ENCODE data around the gene FBXO15.

The FBXO15 gene

DNA sequence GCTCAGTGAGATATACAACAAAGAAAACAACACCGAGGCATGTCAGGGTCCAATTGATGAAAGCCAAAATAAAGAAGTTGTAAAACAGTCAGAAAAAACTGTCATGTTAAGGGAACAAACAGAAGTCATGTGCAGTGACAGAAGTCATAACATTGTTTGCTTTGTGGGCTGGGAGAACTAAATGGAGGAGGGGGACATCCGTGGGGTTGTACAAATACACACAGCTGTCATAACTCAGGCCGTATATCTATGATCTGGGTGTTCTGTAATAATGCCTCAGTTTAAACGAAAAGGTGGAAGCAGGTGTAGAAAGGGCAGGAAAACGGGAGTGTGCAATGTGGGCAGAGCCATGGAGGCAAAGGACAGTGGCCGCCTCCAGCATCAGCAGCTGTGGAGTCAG, 28.0 kb upstream of the FBXO15 start:
- no peak for TF ChIP-seq JUND (IDR thresholded peaks at IDR 0.05; ENCODE audit: low read depth)
- in situ Hi-C loops (cut with HindIII; ENCODE audit: low pct_unique_long_range_greater_than_20kb, low sequenced_read_pairs) = no loop called here
- no peak for DNase-seq (ENCODE audit: low read depth in 1 of 2, low spot score in 1 of 2)

DNA sequence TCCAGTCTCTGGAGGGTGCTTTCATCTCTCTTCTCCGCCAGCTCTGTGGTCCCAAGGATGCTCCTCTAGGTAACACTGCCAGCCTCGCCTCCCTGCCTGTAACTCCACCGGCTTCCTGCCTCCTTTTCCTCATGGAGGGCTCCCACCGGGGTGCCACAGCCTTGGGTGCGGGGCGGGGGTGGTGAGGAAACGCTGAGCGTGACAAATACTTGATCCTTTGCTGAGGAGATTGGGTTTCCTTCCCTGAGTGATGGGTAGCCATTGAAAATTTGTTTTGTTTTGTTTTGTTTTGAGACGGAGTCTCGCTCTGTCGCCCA, 25.8 kb upstream of the FBXO15 start:
- in situ Hi-C loops (cut with HindIII; ENCODE audit: low pct_unique_long_range_greater_than_20kb, low sequenced_read_pairs) = no loop called here
- no peak for DNase-seq (ENCODE audit: low read depth in 1 of 2, low spot score in 1 of 2)
- TF ChIP-seq JUND (IDR thresholded peaks at IDR 0.05; ENCODE audit: low read depth) = no peak

DNA sequence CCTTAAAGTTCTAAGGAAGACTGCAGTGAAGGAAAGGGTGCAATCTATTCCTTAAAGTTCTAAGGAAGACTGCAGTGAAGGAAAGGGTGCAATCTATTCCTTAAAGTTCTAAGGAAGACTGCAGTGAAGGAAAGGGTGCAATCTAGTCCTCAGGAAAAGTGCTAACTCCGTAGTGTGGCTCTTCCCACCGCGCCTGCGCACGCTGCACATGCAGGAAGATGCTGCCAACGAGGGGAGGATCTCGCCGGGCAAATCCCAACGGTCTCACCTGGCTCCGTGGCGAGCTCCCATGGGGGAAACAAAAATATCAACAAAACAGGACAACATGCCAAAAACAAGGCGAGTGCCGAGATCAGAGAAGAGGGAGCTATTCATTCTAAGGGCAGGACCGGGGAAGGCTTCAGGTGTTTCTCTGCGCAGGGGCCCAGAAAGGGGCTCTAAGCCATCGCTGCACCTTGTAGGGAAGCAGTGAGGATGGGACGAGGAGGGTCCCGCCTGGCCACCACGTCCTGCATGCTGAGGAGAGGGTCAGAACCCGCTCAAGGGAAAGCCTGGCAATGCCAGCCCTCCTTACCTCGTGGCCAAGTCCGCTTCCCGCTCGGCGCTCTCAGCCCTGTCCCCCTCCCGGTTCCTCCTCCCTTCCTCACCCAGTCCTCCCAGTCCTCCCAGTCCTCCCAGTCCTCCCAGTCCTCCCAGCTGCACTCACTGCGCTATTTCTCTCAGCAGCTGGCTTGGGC, 25.2 kb upstream of the FBXO15 start:
- in situ Hi-C loops (cut with HindIII; ENCODE audit: low pct_unique_long_range_greater_than_20kb, low sequenced_read_pairs) = no loop called here
- peak in 1 of 2 experiments; percentile 30 for DNase-seq (ENCODE audit: low read depth in 1 of 2, low spot score in 1 of 2)
- TF ChIP-seq JUND (IDR thresholded peaks at IDR 0.05; ENCODE audit: low read depth) = no peak

DNA sequence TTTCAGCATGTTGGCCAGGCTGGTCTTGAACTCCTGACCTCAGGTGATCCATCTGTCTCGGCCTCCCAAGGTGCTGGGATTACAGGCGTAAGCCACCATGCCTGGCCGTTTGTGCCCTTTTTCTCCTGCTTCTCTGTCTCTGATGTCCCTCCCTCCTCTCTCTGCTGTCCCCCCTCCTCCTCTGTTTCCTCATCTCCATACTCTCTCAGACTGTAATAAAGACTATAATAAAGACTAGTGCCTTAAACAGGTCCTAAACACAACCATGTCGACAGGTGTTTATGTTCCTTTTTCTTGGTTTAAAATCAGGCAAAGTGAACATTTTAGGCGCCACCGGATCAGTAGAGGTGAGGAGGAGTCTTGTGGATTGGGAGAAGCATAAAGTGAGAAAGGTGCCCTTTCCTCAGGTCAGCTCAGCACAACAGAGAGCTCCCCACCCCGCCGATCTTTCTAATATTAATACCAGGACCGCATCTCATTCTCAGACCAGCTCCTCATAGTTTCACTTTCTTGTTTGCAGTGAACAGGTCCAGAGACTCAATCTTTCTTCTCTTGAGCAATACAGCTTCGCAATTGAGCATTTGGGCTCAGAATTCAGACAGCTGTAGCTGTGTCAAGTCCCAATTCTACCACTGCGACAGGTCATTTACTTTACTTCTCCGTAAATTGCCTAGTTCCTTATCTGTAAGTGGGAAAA, 24.4 kb upstream of the FBXO15 start:
- no peak for DNase-seq (ENCODE audit: low read depth in 1 of 2, low spot score in 1 of 2)
- no peak for TF ChIP-seq JUND (IDR thresholded peaks at IDR 0.05; ENCODE audit: low read depth)
- in situ Hi-C loops (cut with HindIII; ENCODE audit: low pct_unique_long_range_greater_than_20kb, low sequenced_read_pairs) = no loop called here

DNA sequence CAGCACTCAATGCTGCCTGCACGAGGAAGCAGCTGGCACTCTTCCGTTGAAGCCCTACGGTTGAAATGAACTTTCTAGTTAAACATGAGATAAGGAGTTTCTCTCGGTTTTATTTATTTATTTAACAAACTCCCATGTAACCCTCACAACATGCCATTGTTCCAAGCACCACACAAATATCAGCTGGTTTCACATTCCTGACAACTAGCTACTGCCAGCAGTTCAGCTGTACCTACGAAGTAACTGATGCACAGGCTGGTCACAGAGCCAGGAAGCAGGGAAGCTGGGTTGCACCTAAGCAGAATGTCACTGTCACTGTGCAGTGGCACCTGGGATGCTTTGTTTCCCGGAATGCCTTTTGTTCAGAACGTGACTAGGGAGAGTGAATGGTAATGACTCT, 18.8 kb upstream of the FBXO15 start:
- in situ Hi-C loops (cut with HindIII; ENCODE audit: low pct_unique_long_range_greater_than_20kb, low sequenced_read_pairs) = no loop called here

DNA sequence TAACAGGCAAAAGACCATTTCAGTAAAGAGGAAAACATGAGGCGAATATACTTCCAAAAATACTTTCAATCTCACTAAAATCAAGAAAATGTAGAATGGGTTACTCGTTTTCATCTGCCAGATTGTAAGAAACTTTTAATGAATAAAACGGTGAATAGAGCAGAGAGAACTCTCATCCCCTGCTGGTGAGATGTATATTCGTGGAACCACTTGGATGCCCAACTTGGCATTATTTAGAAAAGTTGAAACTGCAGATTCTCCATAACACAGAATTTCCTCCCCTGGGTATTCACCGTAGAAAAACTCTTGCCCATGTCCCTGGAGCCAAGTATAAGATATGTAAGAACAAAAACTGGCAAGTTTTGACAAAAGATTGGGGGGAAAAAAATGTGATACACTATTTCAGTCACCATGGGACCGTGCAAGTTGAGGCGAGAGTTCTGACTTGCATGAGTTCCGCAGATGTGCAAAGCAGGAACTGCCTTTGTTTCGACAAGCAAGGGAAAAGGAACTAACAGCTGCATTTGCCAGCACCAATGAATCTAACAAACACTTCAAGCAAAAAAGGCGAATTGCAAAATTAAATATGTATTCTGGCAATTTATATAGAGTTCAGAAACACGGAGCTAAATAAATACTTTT, 15.5 kb upstream of the FBXO15 start:
- in situ Hi-C loops (cut with HindIII; ENCODE audit: low pct_unique_long_range_greater_than_20kb, low sequenced_read_pairs) = no loop called here
- TF ChIP-seq JUND (IDR thresholded peaks at IDR 0.05; ENCODE audit: low read depth) = no peak
- no peak for DNase-seq (ENCODE audit: low read depth in 1 of 2, low spot score in 1 of 2)

More for the DNA sequence above, 18.8 kb upstream of the FBXO15 start:
- no peak for TF ChIP-seq JUND (IDR thresholded peaks at IDR 0.05; ENCODE audit: low read depth)
- no peak for DNase-seq (ENCODE audit: low read depth in 1 of 2, low spot score in 1 of 2)

DNA sequence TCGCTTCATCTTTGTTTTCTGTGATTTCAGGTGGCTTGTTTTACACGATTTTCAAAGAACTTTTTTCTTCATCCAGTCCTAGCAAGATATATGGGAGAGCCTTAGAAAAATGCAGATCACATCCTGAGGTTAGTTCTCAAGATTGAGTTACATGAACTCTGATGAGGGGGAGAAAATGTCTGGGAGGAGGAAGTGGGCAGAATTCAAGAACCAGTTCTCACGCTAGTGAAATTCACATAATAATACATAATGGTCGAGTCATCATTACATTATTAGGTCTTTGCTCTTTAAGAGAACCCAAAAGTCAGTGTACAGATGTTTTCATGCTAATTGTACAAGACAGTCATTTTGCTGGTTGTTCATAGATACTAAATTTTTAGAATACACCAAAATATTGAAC, 7.6 kb upstream of the FBXO15 start:
- TF ChIP-seq JUND (IDR thresholded peaks at IDR 0.05; ENCODE audit: low read depth) = no peak
- in situ Hi-C loops (cut with HindIII; ENCODE audit: low pct_unique_long_range_greater_than_20kb, low sequenced_read_pairs) = no loop called here

DNA sequence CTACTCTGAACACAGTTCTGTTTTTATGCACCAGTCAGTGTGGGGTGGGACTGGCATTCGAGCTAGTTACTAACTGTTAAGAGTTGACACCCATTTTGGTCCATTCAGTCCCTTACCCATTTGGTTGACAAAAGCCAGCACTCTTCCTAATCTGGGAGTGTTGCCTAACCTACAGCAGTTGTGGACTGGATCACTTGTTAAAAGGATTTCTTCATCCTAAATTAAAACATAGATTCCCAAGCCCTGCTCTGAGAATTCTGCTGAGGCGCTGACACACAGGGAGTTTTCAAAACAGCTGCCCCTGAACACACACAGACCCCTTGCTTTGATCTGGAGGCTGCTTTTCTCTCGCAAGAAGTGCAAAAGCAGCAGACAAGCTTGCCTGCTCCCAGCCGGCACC, 7.1 kb upstream of the FBXO15 start:
- no peak for TF ChIP-seq JUND (IDR thresholded peaks at IDR 0.05; ENCODE audit: low read depth)
- in situ Hi-C loops (cut with HindIII; ENCODE audit: low pct_unique_long_range_greater_than_20kb, low sequenced_read_pairs) = no loop called here
- DNase-seq (ENCODE audit: low read depth in 1 of 2, low spot score in 1 of 2) = no peak

More for the DNA sequence above, 7.6 kb upstream of the FBXO15 start:
- no peak for DNase-seq (ENCODE audit: low read depth in 1 of 2, low spot score in 1 of 2)

DNA sequence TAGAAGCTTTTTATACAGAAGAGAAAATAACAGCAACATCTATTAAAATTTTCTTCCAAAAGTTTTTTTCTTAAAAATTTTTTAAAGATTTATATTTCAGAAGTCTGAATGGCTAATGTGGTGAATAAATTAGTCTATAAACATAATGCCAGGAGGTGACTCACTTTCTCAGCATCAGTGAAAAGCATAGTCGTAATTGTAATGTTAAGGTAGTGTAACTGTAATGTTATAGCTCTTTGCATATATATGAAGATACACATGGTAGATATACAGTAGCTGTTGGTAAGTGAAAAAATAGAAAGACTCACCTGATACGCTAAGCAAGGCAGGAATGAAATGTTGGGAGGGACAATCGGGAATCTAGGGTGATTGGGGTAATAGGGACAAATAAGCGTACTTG, 6.2 kb upstream of the FBXO15 start:
- no peak for DNase-seq (ENCODE audit: low read depth in 1 of 2, low spot score in 1 of 2)
- no peak for TF ChIP-seq JUND (IDR thresholded peaks at IDR 0.05; ENCODE audit: low read depth)
- in situ Hi-C loops (cut with HindIII; ENCODE audit: low pct_unique_long_range_greater_than_20kb, low sequenced_read_pairs) = no loop called here

DNA sequence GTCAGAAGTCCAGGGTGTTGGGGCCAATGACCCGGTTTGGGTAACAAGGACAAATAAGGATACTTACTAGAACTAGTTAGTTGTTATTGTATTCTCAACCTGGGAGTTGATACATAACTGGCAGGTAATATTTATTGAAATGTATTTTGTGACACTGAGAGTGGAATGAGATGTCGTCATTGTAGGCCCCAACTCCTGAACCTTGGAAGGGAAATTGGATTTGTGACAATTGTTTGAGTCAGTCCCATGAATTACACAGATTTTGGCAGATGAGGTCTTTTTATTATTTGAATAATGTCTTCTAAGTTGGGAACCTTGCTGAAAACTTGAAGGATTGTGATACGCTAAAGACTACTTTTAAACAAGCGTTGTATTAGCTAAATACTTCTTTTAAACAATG, 5.7 kb upstream of the FBXO15 start:
- in situ Hi-C loops (cut with HindIII; ENCODE audit: low pct_unique_long_range_greater_than_20kb, low sequenced_read_pairs) = no loop called here

DNA sequence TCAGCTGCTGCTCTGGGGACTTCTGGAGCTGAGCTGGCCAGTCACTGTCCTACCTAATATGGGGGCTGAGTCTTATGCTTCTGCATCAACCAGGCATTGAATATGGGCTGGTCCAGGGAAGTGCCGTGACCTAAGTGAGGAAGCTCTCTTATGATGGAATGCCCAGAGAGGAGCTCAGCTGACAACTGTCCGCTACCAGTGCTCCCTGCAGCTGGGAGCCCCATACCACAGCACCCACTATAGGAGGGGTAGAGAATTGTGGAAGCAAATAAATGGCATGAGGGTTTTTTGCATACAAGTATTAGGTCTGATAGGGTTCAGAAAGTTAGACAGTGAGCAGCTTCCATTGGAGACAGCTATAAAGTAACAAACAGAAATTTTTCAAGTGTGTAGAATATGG, 5.2 kb upstream of the FBXO15 start:
- DNase-seq (ENCODE audit: low read depth in 1 of 2, low spot score in 1 of 2) = no peak

More for the DNA sequence above, 5.7 kb upstream of the FBXO15 start:
- DNase-seq (ENCODE audit: low read depth in 1 of 2, low spot score in 1 of 2) = no peak
- no peak for TF ChIP-seq JUND (IDR thresholded peaks at IDR 0.05; ENCODE audit: low read depth)

DNA sequence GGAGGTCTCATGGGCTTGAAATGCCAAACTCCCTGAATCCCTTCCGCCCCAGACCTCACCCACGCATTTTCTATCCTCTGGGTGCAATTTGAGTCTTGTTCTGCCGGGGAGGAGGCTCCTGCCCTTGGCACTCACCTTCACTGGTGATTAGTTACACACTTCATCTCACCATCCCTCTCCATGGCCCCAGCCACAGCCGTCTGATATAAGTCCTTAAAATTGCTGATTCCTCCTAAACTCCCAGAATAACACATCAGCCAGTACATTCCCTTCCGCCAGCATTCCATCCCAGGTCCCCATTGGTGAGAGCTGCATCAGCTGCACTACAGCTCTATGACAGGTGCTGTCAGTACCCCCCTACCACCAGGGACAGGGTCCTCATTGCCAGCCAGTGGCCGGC, 4.6 kb upstream of the FBXO15 start:
- DNase-seq (ENCODE audit: low read depth in 1 of 2, low spot score in 1 of 2) = no peak
- in situ Hi-C loops (cut with HindIII; ENCODE audit: low pct_unique_long_range_greater_than_20kb, low sequenced_read_pairs) = no loop called here
- no peak for TF ChIP-seq JUND (IDR thresholded peaks at IDR 0.05; ENCODE audit: low read depth)

More for the DNA sequence above, 5.2 kb upstream of the FBXO15 start:
- in situ Hi-C loops (cut with HindIII; ENCODE audit: low pct_unique_long_range_greater_than_20kb, low sequenced_read_pairs) = no loop called here
- TF ChIP-seq JUND (IDR thresholded peaks at IDR 0.05; ENCODE audit: low read depth) = no peak

DNA sequence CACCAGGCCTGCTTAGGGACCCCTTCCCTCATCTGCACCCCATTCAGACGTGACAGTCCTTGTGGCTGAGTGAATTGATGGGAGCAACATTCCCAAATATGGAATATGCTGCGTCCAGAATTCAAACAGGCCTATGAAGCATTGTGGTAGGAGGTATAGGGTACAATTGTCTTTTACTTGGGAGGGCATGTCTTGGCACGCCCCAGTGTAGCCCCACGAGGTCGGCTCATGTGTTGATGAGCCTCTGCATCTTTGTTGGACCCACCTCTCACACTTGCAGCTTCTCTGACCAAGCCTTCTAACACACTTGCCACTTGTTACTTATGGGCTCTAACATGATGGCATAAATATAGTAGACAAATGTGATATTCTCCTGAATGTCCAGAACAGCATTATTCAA, 2.2 kb upstream of the FBXO15 start:
- DNase-seq (ENCODE audit: low read depth in 1 of 2, low spot score in 1 of 2) = no peak
- TF ChIP-seq JUND (IDR thresholded peaks at IDR 0.05; ENCODE audit: low read depth) = no peak
- in situ Hi-C loops (cut with HindIII; ENCODE audit: low pct_unique_long_range_greater_than_20kb, low sequenced_read_pairs) = no loop called here

All from T47D (cell line).